ENCODE data around the gene CYTH1.

- TF ChIP-seq GATA3 (IDR thresholded peaks at IDR 0.05; ENCODE audit: low read depth, low read length) (no peak), GATA2 (IDR thresholded peaks at IDR 0.05; ENCODE audit: low read depth, low read length) (no peak)
Measured at GRCh38 chr17:78707923-78708322, 74.2 kb downstream of the CYTH1 start.

Data from SH-SY5Y (cell line).